IMR-90 (cell line): ENCODE data around the gene POLD3. TPM values are rescaled to one million over a fixed set of nuclear protein-coding genes. Genes with fewer than 3 reads are reported as not detected.

ENCODE experiments used
- ATAC-seq: fragments of 200-7000 bp; cut with Tn5 transposase; 2 replicates; pipeline ENCODE4 v1.9.1; 2020; ENCODE audit warnings: low read depth, mild to moderate bottlenecking, moderate library complexity
- BruUV-seq: library from RNA; stranded (reverse); fragments of 400-500 nt; replicated peaks from 2 replicates; lab custom pipeline; 2021; lab: Mats Ljungman, UMichigan
- CTCF ChIA-PET: fragments of 300-600 bp; formaldehyde crosslinking; extraction: SDS; loops from one replicate; lab custom pipeline; 2021; ENCODE audit warnings: antibody characterized with exemption; lab: Yijun Ruan, JAX
- POLR2A ChIA-PET: fragments of 300-600 bp; sonication (Branson Sonifier 250); formaldehyde crosslinking; loops from one replicate; lab custom pipeline; 2022; ENCODE audit warnings: antibody characterized with exemption; ENCODE audit not compliant: unreplicated experiment; lab: Charles Lee
- DNase-seq: peaks from one replicate; pipeline ENCODE4 v3.0.0; 2013
- H2AFZ ChIP-seq: replicated peaks from 2 replicates; pipeline ENCODE3; 2013; ENCODE audit warnings: low read length, mild to moderate bottlenecking; ENCODE audit not compliant: poor library complexity
- H2AK5ac ChIP-seq: 2 replicates; pipeline ENCODE4 v1.6.1; 2013; ENCODE audit warnings: low read depth, low read length, inconsistent platforms
- H2AK9ac ChIP-seq: replicated peaks from 2 replicates; pipeline ENCODE3; 2013; ENCODE audit warnings: mild to moderate bottlenecking, low read depth, low read length, moderate library complexity; ENCODE audit not compliant: poor library complexity
- H2BK120ac ChIP-seq: 2 replicates; pipeline ENCODE4 v1.6.1; 2013; ENCODE audit warnings: low read depth, low read length, inconsistent platforms
- H2BK15ac ChIP-seq: 3 replicates; pipeline ENCODE4 v1.6.1; 2013; ENCODE audit warnings: low read depth, low read length, inconsistent platforms
- H2BK20ac ChIP-seq: 2 replicates; pipeline ENCODE4 v1.6.1; 2013; ENCODE audit warnings: low read depth, mild to moderate bottlenecking, inconsistent platforms, low read length, moderate library complexity
- H2BK5ac ChIP-seq: 2 replicates; pipeline ENCODE4 v1.6.1; 2013; ENCODE audit warnings: mild to moderate bottlenecking, low read depth, low read length, inconsistent platforms; ENCODE audit not compliant: poor library complexity, severe bottlenecking
- H3K14ac ChIP-seq: replicated peaks from 2 replicates; pipeline ENCODE4 v1.6.1; 2013; ENCODE audit warnings: low read depth, low read length, inconsistent platforms
- H3K18ac ChIP-seq: 2 replicates; pipeline ENCODE4 v1.6.1; 2013; ENCODE audit warnings: low read depth, low read length, control low read depth
- H3K23ac ChIP-seq: 2 replicates; pipeline ENCODE4 v1.6.1; 2013; ENCODE audit warnings: low read depth, low read length, inconsistent platforms
- H3K27ac ChIP-seq: 2 replicates; pipeline ENCODE4 v1.5.1; 2013; ENCODE audit warnings: mild to moderate bottlenecking, control low read depth, low read length; ENCODE audit not compliant: insufficient read depth
- H3K27me3 ChIP-seq: 2 replicates; pipeline ENCODE4 v1.6.1; 2013; ENCODE audit warnings: low read length; ENCODE audit not compliant: control insufficient read depth, insufficient read depth
- H3K36me3 ChIP-seq: 2 replicates; pipeline ENCODE4 v1.6.1; 2013; ENCODE audit warnings: low read length, mixed read lengths; ENCODE audit not compliant: control insufficient read depth, insufficient read depth
- H3K4ac ChIP-seq: 2 replicates; pipeline ENCODE4 v1.6.1; 2013; ENCODE audit warnings: low read depth, low read length, inconsistent platforms
- H3K4me1 ChIP-seq: 2 replicates; pipeline ENCODE4 v1.6.1; 2013; ENCODE audit warnings: low read length, mixed read lengths; ENCODE audit not compliant: control insufficient read depth, insufficient read depth
- H3K4me2 ChIP-seq: 2 replicates; pipeline ENCODE4 v1.6.1; 2013; ENCODE audit warnings: low read depth, mild to moderate bottlenecking, control low read depth, low read length, moderate library complexity
- H3K4me3 ChIP-seq: 2 replicates; pipeline ENCODE4 v1.5.1; 2013; ENCODE audit warnings: low read depth, mild to moderate bottlenecking, control low read depth, low read length, moderate library complexity; ENCODE audit not compliant: insufficient read depth
- H3K56ac ChIP-seq: 2 replicates; pipeline ENCODE4 v1.6.1; 2013; ENCODE audit warnings: low read length, inconsistent platforms; ENCODE audit not compliant: insufficient read depth; ENCODE audit errors: extremely low read depth
- H3K79me1 ChIP-seq, 2 experiments: 2 replicates each; pipeline ENCODE4 v1.6.1; 2013; ENCODE audit warnings: low read length in 2 of 2, inconsistent platforms in 1 of 2, low read depth in 1 of 2
- H3K9ac ChIP-seq: 2 replicates; pipeline ENCODE4 v1.6.1; 2013; ENCODE audit warnings: low read depth, low read length, control low read depth
- H3K9me1 ChIP-seq: 2 replicates; pipeline ENCODE4 v1.6.1; 2013; ENCODE audit warnings: low read length, inconsistent platforms; ENCODE audit not compliant: insufficient read depth
- H3K9me3 ChIP-seq: 2 replicates; pipeline ENCODE4 v1.6.1; 2013; ENCODE audit warnings: low read length; ENCODE audit not compliant: control insufficient read depth, insufficient read depth
- H4K20me1 ChIP-seq: 2 replicates; pipeline ENCODE4 v1.6.1; 2013; ENCODE audit warnings: low read length, inconsistent platforms; ENCODE audit not compliant: insufficient read depth
- H4K5ac ChIP-seq: 2 replicates; pipeline ENCODE4 v1.6.1; 2013; ENCODE audit warnings: mild to moderate bottlenecking, low read depth, low read length, control low read depth
- H4K8ac ChIP-seq, 2 experiments: 2 replicates each; pipeline ENCODE4 v1.6.1; 2013; ENCODE audit warnings: low read depth in 2 of 2, low read length in 2 of 2, control low read depth in 1 of 2, inconsistent platforms in 1 of 2
- H4K91ac ChIP-seq: 2 replicates; pipeline ENCODE4 v1.6.1; 2013; ENCODE audit warnings: low read depth, low read length, inconsistent platforms; ENCODE audit not compliant: insufficient read depth
- CEBPB ChIP-seq: IDR thresholded peaks from 2 replicates; pipeline ENCODE4 v1.6.1; 2012; ENCODE audit warnings: low read depth, low read length, improper control_type of control experiment
- CHD1 ChIP-seq: IDR thresholded peaks from 2 replicates; pipeline ENCODE4 v1.6.1; 2012; ENCODE audit warnings: low read depth, low read length, improper control_type of control experiment
- CTCF ChIP-seq: conservative IDR thresholded peaks from 2 replicates; pipeline ENCODE4 v1.5.1; 2012; ENCODE audit warnings: mild to moderate bottlenecking, low read depth, low read length, improper control_type of control experiment
- FOS ChIP-seq: fragments of 150-350 bp; IDR thresholded peaks from 2 replicates; pipeline ENCODE4 v1.6.1; 2016; ENCODE audit warnings: low read depth, low read length
- MAZ ChIP-seq: IDR thresholded peaks from 2 replicates; pipeline ENCODE4 v1.6.1; 2012; ENCODE audit warnings: low read depth, mild to moderate bottlenecking, low read length, improper control_type of control experiment, moderate library complexity, borderline replicate concordance
- POLR2A ChIP-seq: IDR thresholded peaks from 2 replicates; pipeline ENCODE4 v1.6.1; 2012; ENCODE audit warnings: mild to moderate bottlenecking, low read depth, low read length
- RAD21 ChIP-seq: IDR thresholded peaks from 2 replicates; pipeline ENCODE4 v1.6.1; 2012; ENCODE audit warnings: low read length, improper control_type of control experiment
- RCOR1 ChIP-seq: IDR thresholded peaks from 2 replicates; pipeline ENCODE4 v1.6.1; 2012; ENCODE audit warnings: mild to moderate bottlenecking, low read length, improper control_type of control experiment; ENCODE audit not compliant: insufficient replicate concordance
- WGBS, 2 experiments: methylation state at CpG; one replicate each; pipeline versions ENCODE4 v1.1.5 to v1.1.7; 2013; ENCODE audit warnings: missing lambda C conversion rate in 2 of 2; ENCODE audit not compliant: insufficient read length in 1 of 2; ENCODE audit errors: extremely low coverage in 2 of 2; 5-methylcytosine and 5-hydroxymethylcytosine counted together
- dilution Hi-C: fragments of 300-500 bp; cut with HindIII; formaldehyde crosslinking; loops from one replicate; pipeline ENCODE4 v1.14.3; 2018; ENCODE audit warnings: low sequenced_read_pairs; ENCODE audit not compliant: unreplicated experiment
- in situ Hi-C: fragments of 300-500 bp; cut with MboI; formaldehyde crosslinking; loops from 3 replicates; pipeline ENCODE4 v1.14.3; 2019; ENCODE audit warnings: low sequenced_read_pairs, inconsistent platforms, mixed read lengths
- intact Hi-C: fragments of 100-400 bp; cut with micrococcal nuclease; formaldehyde crosslinking; loops from 2 replicates; pipeline ENCODE4 v1.10.0; 2022
- polyA plus RNA-seq, 3 experiments: library from polyadenylated mRNA; depleted of rRNA; stranded (reverse); fragments of >200 nt; gene quantifications; 2 replicates each; pipeline ENCODE4 v1.2.3, GENCODE V29; 2012; ENCODE audit warnings: low replicate concordance in 1 of 3
- total RNA-seq: library from RNA; depleted of rRNA; stranded (reverse); fragments of >200 nt; gene quantifications from 2 replicates; pipeline ENCODE4 v1.2.3, GENCODE V29; 2012
- TF ChIP-seq, protein P1 (sequence below): fragments of 150-350 bp; IDR thresholded peaks from 2 replicates; pipeline ENCODE4 v1.6.1; 2016; ENCODE audit warnings: low read depth, mild to moderate bottlenecking, low read length, moderate library complexity, borderline replicate concordance
- TF ChIP-seq, protein P2 (sequence below): fragments of 150-350 bp; IDR thresholded peaks from 2 replicates; pipeline ENCODE4 v1.6.1; 2017; ENCODE audit warnings: mild to moderate bottlenecking, antibody characterized with exemption, low read length, low read depth

POLD3 gene
- total and polyA plus RNA-seq, 2 of the 4 experiments (the other 2 are of a cell fraction), result 9.1 to 9.2 TPM

DNA sequence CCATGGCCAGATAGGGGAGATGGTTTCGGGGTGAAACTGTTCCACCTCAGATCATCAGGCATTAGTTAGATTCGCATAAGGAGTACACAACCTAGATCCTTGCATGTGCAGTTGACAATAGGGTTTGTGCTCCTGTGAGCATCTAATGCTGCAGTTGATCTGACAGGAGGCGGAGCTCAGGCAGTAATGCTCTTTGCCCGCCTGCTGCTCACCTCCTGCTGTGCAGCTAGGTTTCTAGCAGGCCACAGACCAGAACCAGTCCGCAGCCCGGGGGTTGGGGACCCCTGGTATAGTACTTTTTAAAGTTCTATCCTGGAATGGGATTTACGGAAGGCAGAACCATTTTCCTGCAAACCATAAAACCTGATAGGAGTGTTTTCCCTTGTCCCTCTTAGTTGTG lies 54.6 kb downstream of the POLD3 start:
- ATAC-seq (no peak), DNase-seq (no peak)
- no peaks in the 10 kb centered on the region for H3K27me3 ChIP-seq
- in situ Hi-C loops, result no loop called here
- no peak overlapping the region for H3K4me3 ChIP-seq
- BruUV-seq, result no TSS peak
- H3K9me3 ChIP-seq, result no peaks in the 10 kb centered on the region
- peaks cover 33% of the 10 kb centered on the region for H3K4me1 ChIP-seq
- H3K14ac ChIP-seq, result peak overlapping the region; percentile 30; the same call in 1 of the 2 replicates
- H3K9ac ChIP-seq, result no peak overlapping the region
- no peak overlapping the region for H2AFZ ChIP-seq
- peak overlapping the region; percentile 33; the same call in 1 of the 2 replicates for H4K5ac ChIP-seq
- H3K18ac ChIP-seq, result peak overlapping the region; percentile 48
- ChIA-PET POLR2A (no interaction called here), CTCF (no interaction called here)
- WGBS, 2 experiments, result 100% methylated on average over 2 of the region's 7 CpGs; no CpG with 5 or more reads in 1 of the 2 experiments
- intact Hi-C loops, result no loop called here
- peak overlapping the region; percentile 28; the same call in 1 of the 2 replicates for H2BK120ac ChIP-seq
- no peak overlapping the region for H3K27ac ChIP-seq
- H2BK15ac ChIP-seq, result no peak overlapping the region; the same call in 2 of the 3 replicates
- H3K4me2 ChIP-seq, result no peak overlapping the region
- no peak for TF ChIP-seq CEBPB
- TF ChIP-seq, protein P1, sequence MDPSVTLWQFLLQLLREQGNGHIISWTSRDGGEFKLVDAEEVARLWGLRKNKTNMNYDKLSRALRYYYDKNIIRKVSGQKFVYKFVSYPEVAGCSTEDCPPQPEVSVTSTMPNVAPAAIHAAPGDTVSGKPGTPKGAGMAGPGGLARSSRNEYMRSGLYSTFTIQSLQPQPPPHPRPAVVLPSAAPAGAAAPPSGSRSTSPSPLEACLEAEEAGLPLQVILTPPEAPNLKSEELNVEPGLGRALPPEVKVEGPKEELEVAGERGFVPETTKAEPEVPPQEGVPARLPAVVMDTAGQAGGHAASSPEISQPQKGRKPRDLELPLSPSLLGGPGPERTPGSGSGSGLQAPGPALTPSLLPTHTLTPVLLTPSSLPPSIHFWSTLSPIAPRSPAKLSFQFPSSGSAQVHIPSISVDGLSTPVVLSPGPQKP, result no peak
- TF ChIP-seq, protein P2, sequence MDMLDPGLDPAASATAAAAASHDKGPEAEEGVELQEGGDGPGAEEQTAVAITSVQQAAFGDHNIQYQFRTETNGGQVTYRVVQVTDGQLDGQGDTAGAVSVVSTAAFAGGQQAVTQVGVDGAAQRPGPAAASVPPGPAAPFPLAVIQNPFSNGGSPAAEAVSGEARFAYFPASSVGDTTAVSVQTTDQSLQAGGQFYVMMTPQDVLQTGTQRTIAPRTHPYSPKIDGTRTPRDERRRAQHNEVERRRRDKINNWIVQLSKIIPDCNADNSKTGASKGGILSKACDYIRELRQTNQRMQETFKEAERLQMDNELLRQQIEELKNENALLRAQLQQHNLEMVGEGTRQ, result no peak
- TF ChIP-seq CTCF, result no peak
- no peak for TF ChIP-seq CHD1
- TF ChIP-seq POLR2A, result no peak
- TF ChIP-seq FOS, result no peak
- no peak for TF ChIP-seq RCOR1
- no peak for TF ChIP-seq RAD21
- no peak for TF ChIP-seq MAZ
- H3K4ac ChIP-seq, result peak overlapping the region; percentile 51; the same call in 1 of the 2 replicates
- H4K20me1 ChIP-seq, result peaks cover 4% of the 10 kb centered on the region; the same call in 1 of the 2 replicates
- peaks cover 3 to 27% of the 10 kb centered on the region in 2 experiments; a peak in 2 of 4 replicates for H3K79me1 ChIP-seq
- no peak overlapping the region for H3K23ac ChIP-seq
- peak overlapping the region; percentile 1; the same call in 1 of the 2 replicates for H4K91ac ChIP-seq
- H2AK9ac ChIP-seq, result no peak overlapping the region
- H2AK5ac ChIP-seq, result peak overlapping the region; percentile 13; the same call in 1 of the 2 replicates
- peak overlapping the region in 1 of 2 experiments; percentile 32; a peak in 3 of 4 replicates for H4K8ac ChIP-seq
- H2BK5ac ChIP-seq, result peak overlapping the region; percentile 80
- dilution Hi-C loops, result no loop called here
- H3K56ac ChIP-seq, result no peak overlapping the region
- H3K36me3 ChIP-seq, result no peaks in the 10 kb centered on the region; the same call in 1 of the 2 replicates
- H2BK20ac ChIP-seq, result peak overlapping the region; percentile 6; the same call in 1 of the 2 replicates
- peaks cover 22% of the 10 kb centered on the region for H3K9me1 ChIP-seq
